Loucy (cell line): ENCODE results near the gene NAA20.
A peak's percentile ranks its signal among the peaks of the same experiment; 100 is the strongest.

Source experiments
- H2AFZ ChIP-seq: fragments of 200-600 bp; sonication (generic); 2 replicates; pipeline ENCODE4 v1.6.0; 2016; ENCODE audit warnings: antibody characterized with exemption, mild to moderate bottlenecking, low read length, moderate library complexity
- H3F3A ChIP-seq: fragments of 200-600 bp; 2 replicates; pipeline ENCODE4 v1.6.0; 2016; ENCODE audit warnings: antibody characterized with exemption, low read depth, mild to moderate bottlenecking
- H3K27me3 ChIP-seq: fragments of 200-600 bp; sonication (generic); 2 replicates; pipeline ENCODE4 v1.6.1; 2014; ENCODE audit warnings: low read length, mild to moderate bottlenecking; ENCODE audit not compliant: insufficient read depth, poor library complexity, severe bottlenecking
- H3K36me3 ChIP-seq: fragments of 200-600 bp; sonication (generic); 2 replicates; pipeline ENCODE4 v1.6.1; 2016; ENCODE audit warnings: low read length; ENCODE audit not compliant: insufficient read depth
- H3K4me1 ChIP-seq: fragments of 200-600 bp; sonication (generic); 2 replicates; pipeline ENCODE4 v1.5.1; 2014; ENCODE audit warnings: low read length, mild to moderate bottlenecking; ENCODE audit not compliant: insufficient read depth, poor library complexity, severe bottlenecking
- H3K4me2 ChIP-seq: fragments of 200-600 bp; sonication (generic); 2 replicates; pipeline ENCODE4 v1.6.0; 2014; ENCODE audit warnings: antibody characterized with exemption, low read length, low read depth, mild to moderate bottlenecking; ENCODE audit not compliant: poor library complexity, severe bottlenecking
- H3K4me3 ChIP-seq: fragments of 200-600 bp; sonication (generic); 2 replicates; pipeline ENCODE4 v1.5.1; 2014; ENCODE audit warnings: low read length, mild to moderate bottlenecking, mixed read lengths; ENCODE audit not compliant: poor library complexity, severe bottlenecking
- H3K79me2 ChIP-seq: fragments of 200-600 bp; sonication (generic); 2 replicates; pipeline ENCODE4 v1.6.1; 2014; ENCODE audit warnings: low read length; ENCODE audit not compliant: insufficient read depth
- H3K9ac ChIP-seq: fragments of 200-600 bp; sonication (generic); 2 replicates; pipeline ENCODE4 v1.6.0; 2014; ENCODE audit warnings: mild to moderate bottlenecking, low read depth, low read length, moderate library complexity; ENCODE audit not compliant: poor library complexity, severe bottlenecking
- H3K9me2 ChIP-seq: fragments of 200-600 bp; sonication (generic); replicated peaks from 2 replicates; pipeline ENCODE4 v1.6.1; 2016; ENCODE audit warnings: low read depth, low read length, mixed read lengths
- H3K9me3 ChIP-seq: fragments of 200-600 bp; sonication (generic); 2 replicates; pipeline ENCODE4 v1.6.1; 2014; ENCODE audit warnings: mild to moderate bottlenecking, antibody characterized with exemption, low read length, low read depth; ENCODE audit not compliant: insufficient read depth
- H4K20me1 ChIP-seq: fragments of 200-600 bp; sonication (generic); 2 replicates; pipeline ENCODE4 v1.6.0; 2014; ENCODE audit warnings: antibody characterized with exemption, low read length, mild to moderate bottlenecking; ENCODE audit not compliant: insufficient read depth, poor library complexity, severe bottlenecking
- CTCF ChIP-seq: fragments of 200-600 bp; sonication (generic); conservative IDR thresholded peaks from 2 replicates; pipeline ENCODE4 v1.5.1; 2014; ENCODE audit warnings: mild to moderate bottlenecking, antibody characterized with exemption, low read length
- EZH2phosphoT487 ChIP-seq: fragments of 200-600 bp; IDR thresholded peaks from 2 replicates; pipeline ENCODE4 v1.6.1; 2018; ENCODE audit warnings: antibody characterized with exemption, mild to moderate bottlenecking, moderate library complexity, borderline replicate concordance

NAA20 gene

GRCh38 chr20:19992996-19993908 is 23.9 kb upstream of the NAA20 start:
- H3K4me2 ChIP-seq, result no peak overlapping the region
- H2AFZ ChIP-seq, result no peak overlapping the region
- H3K9me3 ChIP-seq, result no peaks in the 10 kb centered on the region
- no peak for TF ChIP-seq CTCF
- no peak for TF ChIP-seq EZH2phosphoT487
- no peaks in the 10 kb centered on the region for H4K20me1 ChIP-seq
- H3K36me3 ChIP-seq, result no peaks in the 10 kb centered on the region
- H3K4me3 ChIP-seq, result no peak overlapping the region
- no peak overlapping the region for H3K9ac ChIP-seq
- H3K9me2 ChIP-seq, result no peaks in the 10 kb centered on the region
- H3F3A ChIP-seq, result no peaks in the 10 kb centered on the region
- no peaks in the 10 kb centered on the region for H3K79me2 ChIP-seq
- no peaks in the 10 kb centered on the region for H3K27me3 ChIP-seq
- H3K4me1 ChIP-seq, result no peaks in the 10 kb centered on the region

- Histone ChIP-seq H3K4me1 (no peaks in the 10 kb centered on the region), H2AFZ (no peak overlapping the region), H3K4me2 (no peak overlapping the region), H3K9me3 (no peaks in the 10 kb centered on the region), H3K9ac (no peak overlapping the region), H3K9me2 (no peaks in the 10 kb centered on the region), H3K36me3 (no peaks in the 10 kb centered on the region), H3F3A (no peaks in the 10 kb centered on the region), H4K20me1 (no peaks in the 10 kb centered on the region), H3K79me2 (no peaks in the 10 kb centered on the region), H3K27me3 (no peaks in the 10 kb centered on the region), H3K4me3 (no peak overlapping the region)
- TF ChIP-seq CTCF (no peak), EZH2phosphoT487 (no peak)
These were observed 23.0 kb upstream of the NAA20 start for GRCh38 chr20:19993958-19994669.

- Histone ChIP-seq H4K20me1 (no peaks in the 10 kb centered on the region), H3K4me3 (no peak overlapping the region), H3K4me1 (no peaks in the 10 kb centered on the region), H3K9ac (no peak overlapping the region), H3K27me3 (no peaks in the 10 kb centered on the region), H2AFZ (no peak overlapping the region), H3F3A (no peaks in the 10 kb centered on the region), H3K36me3 (no peaks in the 10 kb centered on the region), H3K9me2 (no peaks in the 10 kb centered on the region), H3K9me3 (no peaks in the 10 kb centered on the region), H3K79me2 (no peaks in the 10 kb centered on the region), H3K4me2 (no peak overlapping the region)
- no peak for TF ChIP-seq EZH2phosphoT487
- TF ChIP-seq CTCF, result peak; percentile 92
These were observed 21.8 kb upstream of the NAA20 start for GRCh38 chr20:19995220-19995863.
